ENCODE results near the gene RBBP6.

The RBBP6 gene

GRCh38 chr16:24523569-24523968 lies 15.8 kb upstream of the RBBP6 start:
- no peak for DNase-seq (ENCODE audit: low spot score)

- no peak for DNase-seq (ENCODE audit: low spot score)
Observed at GRCh38 chr16:24524855-24525677, 14.3 kb upstream of the RBBP6 start.

- no peak for DNase-seq (ENCODE audit: low spot score)
Observed at GRCh38 chr16:24525970-24526559, 13.3 kb upstream of the RBBP6 start.

GRCh38 chr16:24526701-24527495 lies 12.5 kb upstream of the RBBP6 start:
- DNase-seq (ENCODE audit: low spot score): no peak

- no peak for DNase-seq (ENCODE audit: low spot score)
Observed at GRCh38 chr16:24531166-24531565, 8.2 kb upstream of the RBBP6 start.

GRCh38 chr16:24534620-24535019 lies 4.7 kb upstream of the RBBP6 start:
- DNase-seq (ENCODE audit: low spot score): no peak

GRCh38 chr16:24535827-24536226 lies 3.5 kb upstream of the RBBP6 start:
- no peak for DNase-seq (ENCODE audit: low spot score)

- DNase-seq (ENCODE audit: low spot score): no peak
Observed at GRCh38 chr16:24536671-24537070, 2.7 kb upstream of the RBBP6 start.

- DNase-seq (ENCODE audit: low spot score): no peak
Observed at GRCh38 chr16:24537474-24538337, 1.7 kb upstream of the RBBP6 start.

GRCh38 chr16:24538756-24539294 lies 541 bp upstream of the RBBP6 start:
- DNase-seq (ENCODE audit: low spot score): no peak

- DNase-seq (ENCODE audit: low spot score): peak; percentile 31
Observed at GRCh38 chr16:24539850-24540601, 660 bp downstream of the RBBP6 start.

GRCh38 chr16:24540602-24541210 lies 1.3 kb downstream of the RBBP6 start:
- no peak for DNase-seq (ENCODE audit: low spot score)

GRCh38 chr16:24541233-24541933 lies 2.0 kb downstream of the RBBP6 start:
- DNase-seq (ENCODE audit: low spot score): no peak

GRCh38 chr16:24543949-24544348 lies 4.6 kb downstream of the RBBP6 start:
- no peak for DNase-seq (ENCODE audit: low spot score)

- DNase-seq (ENCODE audit: low spot score): no peak
Observed at GRCh38 chr16:24544640-24545039, 5.3 kb downstream of the RBBP6 start.

- DNase-seq (ENCODE audit: low spot score): no peak
Observed at GRCh38 chr16:24550295-24550694, 10.9 kb downstream of the RBBP6 start.

- DNase-seq (ENCODE audit: low spot score): no peak
Observed at GRCh38 chr16:24552705-24553246, 13.4 kb downstream of the RBBP6 start.

- DNase-seq (ENCODE audit: low spot score): no peak
Observed at GRCh38 chr16:24553983-24554382, 14.6 kb downstream of the RBBP6 start.

- DNase-seq (ENCODE audit: low spot score): no peak
Observed at GRCh38 chr16:24555346-24555872, 16.0 kb downstream of the RBBP6 start.
